NCI-H2227 treated with DMSO at 0.1 percent for 48 hours (cell line): ENCODE data around the gene FGF6.

ENCODE experiments used
- DNase-seq: peaks from one replicate; lab custom pipeline; 2025; lab: John Stamatoyannopoulos, UW

Gene FGF6

GRCh38 chr12:4447151-4447550, 1.5 kb upstream of the FGF6 start:
- no peak for DNase-seq

DNA sequence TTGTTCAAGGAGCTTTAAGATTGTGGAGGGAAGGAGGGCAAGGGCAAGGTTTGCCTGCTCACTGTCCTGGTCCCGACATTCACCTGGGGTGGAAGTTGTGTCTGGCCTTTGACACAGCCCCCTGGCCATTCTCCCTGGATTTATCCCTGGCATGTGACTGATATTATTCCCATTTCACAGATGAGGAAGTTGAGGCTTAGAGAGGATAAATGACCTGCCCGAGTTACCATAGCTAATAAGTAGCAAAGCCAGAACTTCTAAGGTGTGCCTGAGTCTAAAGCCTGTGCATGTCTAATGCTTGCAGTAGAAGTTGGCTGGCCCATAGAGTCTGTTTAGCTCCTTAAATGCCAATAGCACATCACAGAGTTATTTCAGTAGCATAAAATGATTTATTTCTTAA, 720 bp upstream of the FGF6 start:
- no peak for DNase-seq

DNA sequence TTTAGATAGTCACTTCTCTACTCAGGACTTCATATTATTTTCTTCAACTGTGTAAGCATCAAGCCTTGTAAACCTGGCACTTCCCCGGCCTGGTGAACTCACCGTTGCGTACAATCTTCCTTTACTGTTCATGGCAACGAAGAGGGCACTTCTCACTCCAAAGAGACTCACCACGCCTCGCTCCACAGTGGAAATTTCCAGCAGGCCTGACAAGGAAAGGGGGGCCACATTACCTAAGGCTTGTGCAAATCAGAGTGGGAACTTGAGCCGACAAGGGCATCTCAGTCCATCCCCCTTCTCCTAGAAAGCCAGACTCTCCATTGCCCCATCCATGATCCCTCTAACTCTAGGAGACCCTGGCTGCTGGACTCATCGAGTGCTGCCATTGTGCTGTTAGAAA, 1.6 kb downstream of the FGF6 start:
- DNase-seq = no peak

- no peak for DNase-seq
Observed at GRCh38 chr12:4443616-4444015, 2.0 kb downstream of the FGF6 start.

DNA sequence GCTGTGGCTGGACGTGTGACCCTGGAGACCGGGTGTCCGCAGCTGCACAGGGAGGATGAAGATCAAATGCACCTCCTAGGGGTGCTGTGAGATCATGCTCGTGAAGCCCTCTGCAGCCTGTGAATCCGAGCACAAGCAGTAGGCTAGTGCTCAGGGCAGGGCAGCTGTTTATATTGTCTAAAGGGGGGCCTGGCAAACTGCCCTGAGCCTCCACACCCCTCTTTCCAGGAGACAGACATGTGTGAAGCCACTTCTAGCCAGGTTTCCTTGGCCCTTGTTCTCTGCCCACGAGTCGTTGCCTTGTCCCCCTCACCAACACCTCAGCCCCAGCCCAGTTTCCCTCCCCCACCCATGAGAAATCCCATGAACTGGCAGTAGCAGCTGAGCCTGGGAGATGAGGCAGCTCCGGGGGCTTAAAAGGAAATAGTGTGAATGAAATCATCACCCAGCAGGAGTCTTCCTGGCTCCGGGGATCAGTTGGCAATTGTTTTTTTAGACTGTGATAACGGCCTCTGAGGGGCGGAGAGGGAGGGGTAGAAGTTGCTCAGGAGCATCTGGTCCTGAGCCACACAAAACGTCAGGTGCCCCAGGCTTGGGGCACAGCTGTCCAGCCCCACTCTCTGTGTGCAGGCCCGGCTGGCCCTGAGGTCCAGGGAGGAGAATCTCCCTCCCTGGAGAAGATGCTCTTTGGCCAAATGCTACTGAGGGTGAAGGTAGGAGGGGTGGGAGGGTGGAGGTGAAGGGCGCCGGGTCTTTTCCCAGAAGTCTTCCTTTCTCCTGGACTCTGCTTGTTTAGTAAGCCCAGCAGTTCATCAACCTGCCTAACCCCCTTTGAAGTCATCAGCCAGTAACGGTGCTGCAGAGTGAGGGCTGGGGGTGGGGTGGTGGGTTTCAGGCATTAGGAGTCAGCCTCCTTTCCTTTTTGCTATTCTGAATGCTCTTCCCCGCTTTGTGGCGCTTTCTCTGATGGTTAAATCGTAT, 4.0 kb downstream of the FGF6 start:
- no peak for DNase-seq

DNA sequence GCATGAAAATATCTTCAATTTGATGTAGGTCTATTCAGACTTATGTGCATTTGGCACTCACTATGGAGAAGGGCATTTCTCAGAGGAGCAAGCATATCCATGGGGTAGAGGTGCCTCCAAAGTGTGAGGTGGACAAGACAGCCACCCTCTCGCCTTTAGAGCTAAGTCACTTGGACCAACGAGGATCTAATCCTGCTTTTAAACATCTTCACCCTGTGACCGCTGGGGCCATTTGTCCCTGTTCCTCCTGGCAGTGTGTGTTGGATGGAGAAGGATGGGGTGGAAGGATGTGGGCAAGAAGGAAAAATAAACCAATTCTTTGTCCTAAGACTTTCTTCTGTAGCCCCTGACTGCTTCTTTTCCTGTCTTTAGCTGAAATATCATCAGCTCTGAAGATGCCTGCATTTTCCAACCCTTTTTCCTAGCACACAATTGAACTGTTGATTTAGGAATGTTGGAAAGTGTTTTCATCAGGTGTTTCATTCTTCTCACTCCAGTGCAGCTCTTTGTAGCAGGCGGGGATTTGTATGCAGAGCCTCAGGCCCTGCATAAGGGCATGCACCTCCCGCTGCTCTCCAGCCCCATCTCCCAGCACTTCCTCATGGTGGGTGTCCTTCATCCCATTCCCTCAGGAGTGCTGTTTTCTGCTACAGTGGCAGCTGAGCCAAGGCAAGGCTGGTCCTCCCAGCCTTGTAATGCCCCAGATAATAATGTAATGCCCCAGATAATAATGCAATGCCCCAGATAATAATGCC, 5.3 kb downstream of the FGF6 start:
- no peak for DNase-seq

GRCh38 chr12:4439736-4440135, 5.9 kb downstream of the FGF6 start:
- no peak for DNase-seq

DNA sequence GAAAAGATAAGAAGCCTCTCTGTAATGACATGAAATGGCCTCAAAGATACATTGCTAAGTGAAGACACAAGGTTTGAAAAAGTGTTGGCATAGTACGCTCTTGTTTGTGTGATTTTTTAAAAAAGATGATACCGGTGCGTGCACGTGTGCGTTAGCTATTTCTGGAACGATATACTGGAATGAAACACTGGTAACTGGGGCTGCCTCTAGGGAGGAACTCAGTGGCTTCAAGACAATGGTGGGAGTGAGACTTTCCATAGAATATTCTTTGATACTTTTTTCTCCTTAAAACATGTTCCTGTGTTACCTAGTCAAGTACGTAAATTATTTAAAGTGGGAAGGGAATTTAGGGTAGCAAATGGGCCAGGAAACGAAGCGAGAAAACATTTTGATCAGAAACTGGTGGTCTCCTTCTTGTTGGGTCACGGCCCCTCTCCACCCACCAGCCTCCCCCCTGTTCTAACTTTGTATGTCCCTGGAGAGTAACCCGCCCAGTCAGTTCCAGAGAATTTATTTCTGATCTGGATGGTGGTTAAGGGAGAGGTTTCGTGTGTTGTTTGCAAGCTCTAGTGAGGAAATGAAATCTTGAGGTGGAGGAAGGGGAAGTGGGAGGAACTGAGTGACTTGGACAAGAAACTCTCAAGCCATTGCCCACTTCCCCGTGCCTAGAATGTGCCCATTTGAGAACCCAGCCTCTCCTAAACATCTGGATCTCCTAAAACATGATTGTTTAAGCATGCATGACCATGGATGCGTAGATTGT, 6.6 kb downstream of the FGF6 start:
- DNase-seq = no peak

GRCh38 chr12:4435537-4435936, 10.1 kb downstream of the FGF6 start:
- no peak for DNase-seq

DNA sequence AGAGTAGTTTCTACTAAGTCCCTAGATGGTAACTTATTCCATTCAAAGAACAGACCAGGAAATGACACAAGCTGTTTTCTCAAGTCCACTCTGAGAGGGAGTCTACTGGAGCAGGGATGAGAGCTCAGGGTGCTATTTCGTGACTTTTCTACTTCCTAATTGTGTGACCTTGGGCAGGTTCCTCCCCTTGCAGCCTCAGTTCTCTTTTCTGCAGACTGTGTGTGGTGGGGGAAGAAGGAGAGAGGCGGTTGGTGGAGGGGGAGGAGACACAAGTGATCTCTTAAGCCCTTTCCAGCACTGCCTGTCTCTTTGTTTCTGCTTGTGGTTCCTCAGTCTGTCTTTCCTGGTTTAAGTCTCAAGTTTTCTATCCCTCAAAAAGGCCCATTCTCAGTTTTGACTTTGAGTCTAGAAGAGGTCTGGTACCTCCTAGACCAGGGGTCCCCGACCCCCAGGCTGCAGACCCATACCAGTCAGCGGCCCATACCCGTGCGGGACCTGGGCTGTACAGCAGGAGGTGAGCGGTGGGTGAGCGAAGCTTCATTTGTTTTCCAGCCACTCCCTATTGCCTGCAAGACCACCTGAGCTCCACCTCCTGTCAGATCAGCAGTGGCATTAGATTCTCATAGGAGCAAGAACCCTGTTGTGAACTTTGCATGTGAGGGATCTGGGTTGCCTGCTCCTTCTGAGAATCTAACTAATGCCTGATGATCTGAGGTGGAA, 10.7 kb downstream of the FGF6 start:
- DNase-seq = no peak

DNA sequence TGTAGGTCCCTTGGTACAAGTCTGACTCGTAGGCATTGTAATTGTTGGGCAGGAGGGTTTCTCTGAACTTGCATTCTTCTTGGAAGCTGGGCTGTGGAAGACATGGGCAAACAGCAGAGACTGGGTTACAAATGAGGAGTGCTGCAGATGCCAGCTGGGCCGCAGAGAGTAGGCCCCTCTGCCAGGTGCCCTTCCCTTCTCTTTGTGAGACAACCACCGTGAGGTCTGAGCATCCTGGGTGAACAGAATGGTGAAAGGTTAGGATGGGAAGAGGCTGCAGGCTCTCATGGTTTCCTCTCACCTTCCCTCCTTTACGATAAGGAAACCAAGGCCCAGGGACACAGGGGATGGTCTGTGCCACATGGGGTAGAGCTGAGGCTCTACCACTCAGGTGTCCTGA, 11.3 kb downstream of the FGF6 start:
- DNase-seq = no peak

DNA sequence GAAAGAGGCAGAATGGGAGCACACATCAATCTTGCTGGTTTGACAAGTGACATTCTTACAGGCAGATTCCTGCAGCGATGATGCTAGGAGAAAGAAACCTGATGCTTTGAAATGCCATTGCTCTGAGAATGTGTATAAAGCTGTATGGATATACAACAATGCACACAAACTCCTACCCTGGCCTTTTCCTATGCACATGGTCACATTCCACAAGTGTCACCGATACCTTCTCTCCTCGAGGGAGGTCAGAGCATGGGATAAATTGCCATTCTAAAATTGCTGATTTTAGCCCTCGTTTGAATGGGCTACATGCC, 11.9 kb downstream of the FGF6 start:
- no peak for DNase-seq

DNA sequence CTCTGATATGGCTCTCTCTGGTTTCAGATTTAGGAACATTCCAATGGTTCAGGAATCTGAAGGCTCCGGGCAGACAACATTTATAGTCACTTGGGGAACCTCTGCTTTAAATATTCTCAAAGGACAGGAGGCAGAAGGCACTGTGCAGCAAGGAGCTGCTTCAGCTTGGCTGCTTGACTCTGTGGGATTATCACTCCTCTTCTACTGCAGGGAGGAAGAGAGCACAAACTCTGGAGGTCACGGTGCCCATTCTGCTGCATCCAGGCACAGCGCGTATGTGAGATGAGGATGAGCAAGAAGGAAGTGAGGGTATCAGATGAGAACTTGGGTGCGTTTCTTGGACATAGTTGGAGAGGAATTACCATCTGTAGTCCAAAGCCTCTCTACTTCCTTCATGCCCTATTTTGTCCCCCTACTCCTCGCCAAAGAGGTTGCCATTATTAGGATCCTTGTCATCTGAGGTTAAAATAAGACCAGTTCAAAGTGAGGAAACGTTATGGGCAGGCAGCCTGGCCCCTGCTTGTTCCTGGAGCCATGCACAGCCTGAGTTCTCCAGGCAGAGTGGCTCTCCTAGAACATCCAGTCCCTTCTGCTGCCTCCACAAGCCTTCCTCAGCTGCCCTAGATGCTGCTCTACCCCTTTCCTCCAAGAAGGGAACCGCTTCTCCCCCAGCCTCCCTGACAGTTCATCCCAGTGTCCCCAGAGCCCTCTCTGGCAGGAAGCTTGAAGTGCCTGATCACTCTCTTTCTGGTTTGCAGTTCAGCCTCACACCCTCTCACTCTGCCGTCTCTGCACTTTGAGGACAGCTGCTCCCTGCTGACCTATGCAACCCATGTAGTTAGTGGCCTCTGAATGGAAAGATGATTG, 12.5 kb downstream of the FGF6 start:
- peak; percentile 39 for DNase-seq

DNA sequence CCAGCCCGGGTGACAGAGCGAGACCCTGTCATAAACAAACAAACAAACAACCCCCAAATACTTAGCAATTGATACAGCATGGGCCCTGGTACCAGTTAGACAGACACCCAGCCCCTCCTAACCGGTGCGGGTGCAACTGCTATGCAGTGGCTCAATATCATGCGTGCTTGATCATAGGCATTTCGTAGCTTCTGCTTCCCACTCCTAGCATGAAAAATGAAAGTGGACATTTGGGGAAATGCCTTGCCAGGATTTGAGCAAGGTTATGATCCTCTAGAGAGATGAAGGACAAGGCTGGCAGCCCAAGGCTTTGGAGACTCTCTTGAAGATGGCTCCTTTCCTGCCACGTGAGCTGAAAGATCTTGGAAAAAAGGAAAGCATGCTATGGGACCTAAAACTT, 13.7 kb downstream of the FGF6 start:
- no peak for DNase-seq

DNA sequence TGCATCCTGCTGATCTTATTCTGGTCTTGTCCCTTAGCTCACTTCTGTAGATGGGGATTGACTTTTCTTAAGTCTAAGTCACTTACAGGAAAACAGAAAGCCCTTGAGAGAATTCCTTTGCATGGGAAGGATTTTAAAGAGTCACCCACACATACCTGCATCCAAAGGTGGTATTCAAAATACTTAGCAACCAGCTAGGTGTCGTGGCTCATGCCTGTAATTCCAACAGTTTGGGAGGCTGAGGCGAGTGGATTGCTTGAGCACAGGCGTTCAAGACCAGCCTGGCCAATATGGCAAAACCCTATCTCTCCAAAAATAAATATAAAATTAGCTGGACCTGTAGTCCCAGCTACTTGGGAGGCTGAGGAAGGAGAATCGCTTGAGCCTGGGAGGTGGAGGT, 14.2 kb downstream of the FGF6 start:
- no peak for DNase-seq

GRCh38 chr12:4424422-4424821, 21.2 kb downstream of the FGF6 start:
- DNase-seq = no peak

GRCh38 chr12:4423528-4424195, 22.0 kb downstream of the FGF6 start:
- DNase-seq = no peak

- no peak for DNase-seq
Observed at GRCh38 chr12:4422985-4423384, 22.6 kb downstream of the FGF6 start.

GRCh38 chr12:4421590-4422031, 24.0 kb downstream of the FGF6 start:
- DNase-seq = peak; percentile 5

DNA sequence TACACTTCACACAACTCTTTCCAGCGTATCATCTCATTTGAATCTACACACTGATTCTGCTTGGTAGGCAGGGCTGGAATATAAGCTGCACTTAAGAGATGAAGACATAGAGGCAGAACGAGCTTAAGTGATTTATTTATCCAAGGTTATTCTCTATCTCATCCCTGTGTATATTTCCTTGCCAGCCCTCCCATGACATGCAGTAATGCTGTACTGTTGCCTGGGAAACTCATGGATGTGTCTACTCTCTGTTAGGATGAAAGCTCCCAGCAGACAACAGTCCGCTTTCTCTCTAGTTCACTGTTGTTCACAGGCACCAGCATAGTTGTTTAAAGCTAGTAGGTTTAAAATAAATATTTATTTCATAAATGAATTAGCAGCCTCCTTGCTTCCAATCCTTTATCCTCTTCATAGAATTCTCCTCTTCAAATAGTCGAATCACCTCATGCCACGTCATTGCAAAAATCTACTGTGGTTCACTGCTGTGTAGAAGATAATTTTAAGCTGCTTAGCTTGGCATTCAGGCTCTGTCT, 25.4 kb downstream of the FGF6 start:
- DNase-seq = no peak
